HG03196 (cell line): ENCODE results near the gene MAPK9.
A peak's percentile ranks its signal among the peaks of the same experiment; 100 is the strongest.

Experiments
- ATAC-seq: cut with Tn5 transposase; IDR thresholded peaks from one replicate; pipeline ENCODE4 v1.9.1; 2021; ENCODE audit not compliant: unreplicated experiment

Gene MAPK9

DNA sequence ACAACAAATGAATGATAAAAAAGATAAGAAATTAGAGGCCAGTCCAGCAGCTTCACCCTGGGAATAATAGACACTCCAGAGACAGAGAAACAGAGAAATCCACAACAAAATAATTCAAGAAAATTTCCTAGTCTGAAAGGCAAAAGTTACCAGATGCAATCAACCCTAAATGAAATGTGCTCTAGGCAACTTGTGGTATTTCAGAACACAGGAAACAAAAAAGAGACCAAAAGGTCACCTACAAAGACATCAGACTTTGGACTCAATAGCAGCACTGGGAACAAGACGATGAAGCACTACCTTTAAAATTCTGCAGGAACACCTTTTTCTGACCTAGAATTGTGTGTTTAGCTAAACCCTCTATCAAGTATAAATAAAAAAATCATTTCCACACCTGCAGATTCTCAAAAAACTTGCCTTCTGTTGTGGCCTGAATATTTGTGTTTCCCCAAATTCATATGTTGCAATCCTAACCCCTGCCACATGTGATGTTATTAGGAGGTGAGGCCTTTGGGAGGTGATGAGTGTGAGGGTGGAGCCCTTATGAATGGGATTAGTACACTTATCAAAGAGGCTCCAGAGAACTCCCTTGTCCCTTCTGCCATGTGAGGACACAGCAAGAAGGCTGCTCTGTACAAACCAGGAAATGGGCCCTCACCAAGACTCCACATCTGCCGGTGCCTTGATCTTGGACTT, 5.9 kb upstream of the MAPK9 start:
- no peak for ATAC-seq

DNA sequence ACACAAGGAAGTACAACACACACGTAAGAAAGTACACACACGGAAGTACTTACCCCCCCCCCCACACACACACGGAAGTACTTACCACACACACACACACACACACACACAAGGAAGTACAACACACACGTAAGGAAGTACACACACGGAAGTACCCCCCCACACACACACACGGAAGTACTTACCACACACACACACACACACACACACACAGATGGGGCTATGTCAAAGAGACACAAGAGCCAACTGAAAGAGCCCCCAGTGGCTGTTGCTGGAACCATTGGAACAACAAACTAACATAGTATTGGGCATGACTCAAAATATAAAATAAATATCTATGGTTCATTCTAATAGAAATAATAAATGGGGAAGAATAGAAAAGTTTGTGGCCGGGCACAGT, 4.9 kb upstream of the MAPK9 start:
- ATAC-seq: no peak

DNA sequence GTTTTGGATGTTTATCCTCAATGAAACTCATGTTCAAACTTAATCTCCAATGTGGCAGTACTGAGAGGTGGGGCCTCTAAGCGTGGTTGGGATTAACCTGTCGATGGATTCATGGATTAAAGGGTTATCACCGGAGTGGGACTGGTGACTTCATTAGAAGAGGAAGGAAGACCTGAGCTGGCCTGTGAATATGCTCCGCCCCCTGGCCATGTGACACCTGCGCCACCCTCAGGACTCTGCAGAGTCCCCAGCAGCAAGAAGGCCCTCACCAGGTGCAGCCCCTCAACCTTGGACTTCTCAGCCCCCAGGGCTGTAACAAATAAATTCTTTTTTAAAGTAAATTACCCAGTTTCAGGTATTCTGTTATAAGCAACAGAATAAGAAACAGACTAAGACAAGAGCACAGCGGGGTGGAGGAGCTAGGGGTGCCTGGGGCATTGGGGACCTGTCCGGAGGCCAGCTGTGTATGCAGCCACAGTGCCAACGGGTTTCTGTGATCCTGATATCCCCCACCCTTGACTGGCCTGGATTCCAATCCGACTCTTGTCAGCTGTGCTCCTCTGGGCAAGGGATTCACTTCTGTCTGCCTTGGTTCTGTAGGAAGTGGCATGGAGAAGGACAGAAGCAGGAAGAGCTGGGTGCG, 3.2 kb upstream of the MAPK9 start:
- no peak for ATAC-seq

DNA sequence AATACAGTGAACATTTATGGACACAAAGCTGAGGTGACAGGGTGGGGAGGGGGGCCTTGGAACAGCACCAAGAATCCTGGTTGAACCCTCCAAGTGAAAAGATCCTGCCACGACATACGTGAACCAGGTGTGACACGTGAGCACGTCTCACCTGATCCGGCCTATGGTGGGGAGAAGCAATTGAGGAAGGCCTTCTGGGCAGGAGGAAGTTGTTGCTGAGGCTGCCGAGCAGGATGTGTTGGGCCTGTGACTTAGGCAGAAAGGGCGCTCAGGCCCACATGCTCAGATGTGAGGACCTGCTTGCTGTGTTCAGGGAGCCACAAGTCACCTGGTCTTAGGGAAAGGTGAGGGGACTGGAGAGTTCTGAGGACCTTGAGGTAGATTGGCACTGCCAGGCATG, 2.5 kb upstream of the MAPK9 start:
- no peak for ATAC-seq

- ATAC-seq: peak; percentile 31
These were observed 496 bp downstream of the MAPK9 start for GRCh38 chr5:180291234-180291940.

- ATAC-seq: no peak
These were observed 1.2 kb downstream of the MAPK9 start for GRCh38 chr5:180290568-180291233.

DNA sequence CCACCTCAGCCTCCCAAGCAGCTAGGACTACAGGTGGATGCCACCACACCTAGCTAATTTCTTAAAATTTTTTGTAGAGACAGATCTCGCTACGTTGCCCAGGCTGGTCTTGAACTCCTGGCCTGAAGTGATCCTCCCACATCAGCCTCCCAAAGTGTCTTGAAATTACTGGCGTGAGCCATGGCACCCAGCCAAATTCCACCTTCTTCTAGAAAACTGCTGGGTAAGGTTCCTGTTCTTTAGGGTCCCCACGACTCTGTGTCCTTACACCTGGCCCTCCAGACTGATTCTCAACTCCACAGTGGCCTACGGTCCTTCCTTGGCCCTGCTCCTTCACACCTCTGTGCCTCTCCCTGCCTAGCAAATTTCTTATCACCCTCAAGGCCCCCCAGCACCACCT, 1.9 kb downstream of the MAPK9 start:
- ATAC-seq: no peak

- ATAC-seq: no peak
These were observed 2.5 kb downstream of the MAPK9 start for GRCh38 chr5:180289433-180289832.

- no peak for ATAC-seq
These were observed 4.0 kb downstream of the MAPK9 start for GRCh38 chr5:180287868-180288267.

GRCh38 chr5:180287404-180287803, 4.5 kb downstream of the MAPK9 start:
- no peak for ATAC-seq

- ATAC-seq: no peak
These were observed 7.7 kb downstream of the MAPK9 start for GRCh38 chr5:180284149-180284548.

DNA sequence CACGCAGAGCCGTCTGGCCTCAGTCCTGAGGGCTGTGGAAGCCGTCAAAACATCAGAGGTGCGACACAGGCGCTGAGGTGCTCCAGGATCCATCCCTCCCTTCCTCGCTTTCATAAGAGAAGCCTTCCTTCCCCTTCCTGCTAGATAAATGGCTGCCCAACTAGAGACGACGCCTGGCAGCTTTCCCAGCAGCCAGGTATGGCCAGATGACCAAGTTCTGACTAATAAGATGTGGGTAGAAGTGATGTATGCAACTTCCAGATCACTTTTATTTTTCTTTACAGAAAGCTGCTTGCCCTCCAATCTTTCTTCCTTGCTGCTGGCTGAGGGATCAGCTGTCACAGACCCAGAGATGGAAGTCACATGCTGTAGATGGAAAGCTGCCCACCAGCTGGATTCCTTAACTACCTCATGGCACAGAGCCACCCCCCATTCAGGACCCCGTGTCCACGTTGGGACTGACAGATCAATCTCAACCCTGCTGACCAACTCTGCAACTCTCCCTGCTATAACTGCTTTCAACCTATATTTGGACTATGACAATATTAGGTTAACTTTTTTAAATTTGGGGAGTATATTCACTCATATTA, 8.8 kb downstream of the MAPK9 start:
- no peak for ATAC-seq

- ATAC-seq: no peak
These were observed 9.6 kb downstream of the MAPK9 start for GRCh38 chr5:180282281-180282680.

DNA sequence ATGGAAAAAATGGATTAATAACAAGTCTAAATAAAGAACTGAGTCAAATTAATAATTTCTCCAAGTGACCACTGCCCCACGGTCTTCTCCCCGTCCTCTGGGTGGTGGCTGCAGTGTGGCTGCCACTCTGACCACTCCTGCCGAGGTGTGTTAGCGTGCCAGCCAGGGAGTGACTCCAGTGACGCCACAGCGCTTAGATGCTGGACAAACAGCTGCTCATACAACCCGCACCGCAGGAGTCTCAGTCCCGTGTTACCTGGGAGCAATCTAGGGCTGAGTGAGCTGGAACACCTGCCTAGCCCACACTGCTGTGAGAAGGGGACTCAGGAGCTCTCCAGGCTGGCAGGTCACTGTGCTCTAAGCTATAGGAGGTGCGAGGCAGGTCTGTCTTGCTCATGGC, 10.2 kb downstream of the MAPK9 start:
- no peak for ATAC-seq

DNA sequence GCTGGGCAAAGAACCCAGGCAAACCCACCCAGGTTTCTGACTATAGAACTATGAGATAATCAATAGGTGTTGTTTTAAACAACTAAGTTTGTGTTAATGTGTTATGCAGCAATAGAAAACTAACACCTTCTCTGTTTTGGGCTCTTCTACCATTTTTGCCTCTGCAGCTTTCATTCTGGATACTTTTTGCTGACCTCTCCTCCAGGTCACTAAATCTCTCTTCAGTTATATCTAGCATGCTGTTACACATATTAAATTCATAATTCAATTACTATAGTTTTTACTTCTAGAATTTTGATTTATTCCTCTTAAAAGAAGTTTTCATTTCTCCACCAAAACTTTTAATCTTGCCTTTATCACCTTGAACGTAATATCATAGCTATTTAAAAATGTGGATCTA, 17.2 kb downstream of the MAPK9 start:
- no peak for ATAC-seq

DNA sequence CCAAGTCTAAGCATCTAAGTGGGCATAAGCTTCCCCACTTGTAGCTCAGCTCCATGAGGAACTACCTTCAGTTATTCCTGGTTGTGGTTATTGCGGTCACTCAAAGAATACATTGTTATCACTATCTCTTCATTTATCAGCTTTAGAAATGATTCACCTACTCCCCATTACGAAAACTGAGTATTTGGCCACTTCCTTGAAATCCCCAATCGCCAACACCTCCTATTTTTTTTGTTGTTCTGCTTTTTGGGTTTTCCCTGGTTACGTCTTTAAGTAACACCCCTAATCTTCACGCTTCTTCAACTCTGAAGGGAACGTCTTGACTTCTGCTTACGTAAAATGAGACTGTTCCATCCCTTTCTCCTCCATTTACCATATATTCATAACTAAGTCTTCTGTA, 20.7 kb downstream of the MAPK9 start:
- no peak for ATAC-seq

DNA sequence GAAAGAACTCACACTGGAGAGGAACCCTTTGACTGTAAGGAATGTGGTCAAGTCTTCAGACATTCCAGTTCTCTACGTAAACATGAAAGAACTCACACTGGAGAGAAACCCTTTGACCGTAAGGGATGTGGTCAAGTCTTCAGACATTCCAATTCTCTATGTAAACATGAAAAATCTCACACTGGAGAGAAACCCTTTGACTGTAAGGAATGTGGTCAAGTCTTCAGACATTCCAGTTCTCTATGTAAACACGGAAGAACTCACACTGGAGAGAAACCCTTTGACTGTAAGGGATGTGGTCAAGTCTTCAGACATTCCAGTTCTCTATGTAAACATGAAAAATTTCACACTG, 32.6 kb downstream of the MAPK9 start:
- no peak for ATAC-seq

DNA sequence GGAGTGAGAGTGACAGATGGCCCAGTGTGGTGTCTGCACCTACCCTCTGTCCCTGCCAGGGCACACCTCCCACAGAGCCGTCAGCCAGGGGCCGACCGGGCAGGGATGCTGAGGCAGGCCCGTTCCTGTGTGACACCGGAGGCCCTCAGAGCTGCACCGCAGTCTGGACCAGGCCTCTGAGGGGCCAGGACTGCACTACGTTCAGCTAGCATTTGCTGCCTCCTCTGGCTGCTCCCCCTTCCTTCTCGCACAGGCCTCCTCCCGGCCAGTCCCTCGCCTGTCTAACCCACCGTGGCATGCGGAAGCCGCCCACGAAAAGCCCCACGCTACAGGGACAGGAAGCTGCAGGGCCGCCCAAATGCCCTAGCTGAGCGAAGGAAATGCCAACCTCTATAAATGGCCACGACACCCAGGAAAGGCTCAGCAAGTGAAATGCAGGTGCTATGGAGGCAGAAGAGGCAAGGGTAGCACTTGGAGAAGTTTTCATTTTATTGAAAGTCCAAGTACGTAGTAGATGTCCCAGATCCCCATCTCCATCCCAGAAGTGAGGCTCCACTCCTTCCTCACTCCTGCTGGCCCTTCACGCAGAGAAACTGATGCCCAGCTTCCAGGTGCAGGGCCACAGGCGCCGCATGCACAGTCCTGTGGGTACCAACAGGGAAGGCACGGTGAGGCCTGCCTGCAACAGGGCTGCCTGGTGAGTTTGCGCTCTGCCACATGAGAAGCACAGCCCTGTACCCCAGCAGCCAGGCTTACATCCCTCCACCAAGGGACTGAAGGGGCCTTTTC, 38.7 kb downstream of the MAPK9 start:
- no peak for ATAC-seq

DNA sequence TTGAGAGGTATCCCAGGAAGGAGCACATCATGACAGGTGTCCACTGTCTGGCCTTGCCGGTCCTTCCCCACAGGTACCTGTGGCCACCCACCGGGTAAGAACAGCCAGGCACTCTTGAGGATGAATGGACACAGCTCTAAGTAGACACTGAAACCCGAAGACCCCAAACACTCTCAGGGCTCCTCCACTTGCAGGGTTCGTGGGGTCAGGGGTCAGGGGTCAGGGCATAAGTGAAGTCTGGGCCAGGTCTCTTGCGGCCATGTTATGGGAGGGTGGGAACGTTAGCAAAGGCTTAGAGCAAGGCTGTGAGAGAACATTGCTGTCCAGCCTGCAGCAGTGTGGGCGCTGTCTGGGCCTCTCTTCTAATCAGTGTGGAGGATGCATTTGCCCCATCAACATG, 40.0 kb downstream of the MAPK9 start:
- ATAC-seq: no peak

GRCh38 chr5:180251141-180251540, 40.7 kb downstream of the MAPK9 start:
- ATAC-seq: no peak

DNA sequence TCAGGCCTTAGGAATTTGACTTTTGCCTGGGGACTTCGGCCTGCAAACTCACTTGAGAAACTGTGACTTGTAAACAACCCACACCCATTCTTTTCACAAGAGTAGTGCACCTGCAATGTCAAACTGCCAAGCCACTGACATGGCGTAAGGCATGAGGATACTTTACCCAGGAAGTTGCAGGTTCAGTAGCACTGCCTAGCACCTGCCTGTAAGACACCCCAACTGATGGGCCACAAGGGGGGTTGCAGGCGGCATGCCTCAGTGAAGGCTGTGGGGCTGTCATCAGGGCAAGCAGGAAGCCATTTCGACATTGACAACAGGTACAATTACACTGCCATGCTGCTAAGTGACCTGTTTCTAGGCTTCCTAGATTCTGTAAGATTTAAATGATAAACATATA, 41.6 kb downstream of the MAPK9 start:
- ATAC-seq: no peak
